GM06990 (cell line): ENCODE data around the gene TBKBP1.
A peak's percentile ranks its signal among the peaks of the same experiment; 100 is the strongest.

Experiments
- DNase-seq: peaks from one replicate; pipeline ENCODE4 v3.0.0-alpha.2; 2011; ENCODE audit not compliant: insufficient read length; ENCODE audit errors: extremely low read depth
- H3K27me3 ChIP-seq: replicated peaks from 2 replicates; pipeline ENCODE4 v1.6.0; 2011; ENCODE audit warnings: low read length; ENCODE audit not compliant: control insufficient read depth, insufficient read depth
- H3K36me3 ChIP-seq: 2 replicates; pipeline ENCODE4 v1.5.1; 2011; ENCODE audit warnings: low read length; ENCODE audit not compliant: control insufficient read depth, insufficient read depth
- H3K4me3 ChIP-seq: replicated peaks from 2 replicates; pipeline ENCODE4 v1.5.1; 2011; ENCODE audit warnings: low read depth, mild to moderate bottlenecking, control low read depth, low read length
- CTCF ChIP-seq: IDR thresholded peaks from 2 replicates; pipeline ENCODE4 v1.5.1; 2011; ENCODE audit warnings: low read length, control low read depth, mild to moderate bottlenecking, inconsistent platforms; ENCODE audit not compliant: insufficient read depth, poor library complexity, severe bottlenecking

The TBKBP1 gene

GRCh38 chr17:47663912-47664623 lies 29.9 kb upstream of the TBKBP1 start:
- H3K4me3 ChIP-seq: no peak overlapping the region
- peaks cover 27% of the 10 kb centered on the region for H3K36me3 ChIP-seq
- no peaks in the 10 kb centered on the region for H3K27me3 ChIP-seq
- peak; percentile 71 for TF ChIP-seq CTCF
- no peak for DNase-seq

GRCh38 chr17:47664624-47664941 lies 29.4 kb upstream of the TBKBP1 start:
- Histone ChIP-seq H3K4me3 (no peak overlapping the region), H3K27me3 (no peaks in the 10 kb centered on the region), H3K36me3 (peaks cover 30% of the 10 kb centered on the region)
- no peak for DNase-seq
- TF ChIP-seq CTCF: no peak

GRCh38 chr17:47665655-47666054 lies 28.3 kb upstream of the TBKBP1 start:
- TF ChIP-seq CTCF: no peak
- H3K27me3 ChIP-seq: no peaks in the 10 kb centered on the region
- no peak for DNase-seq

GRCh38 chr17:47669081-47669480 lies 24.9 kb upstream of the TBKBP1 start:
- no peak overlapping the region for H3K4me3 ChIP-seq
- no peaks in the 10 kb centered on the region for H3K27me3 ChIP-seq
- TF ChIP-seq CTCF: no peak
- DNase-seq: no peak
- peaks cover 40% of the 10 kb centered on the region for H3K36me3 ChIP-seq

More at GRCh38 chr17:47665655-47666054, 28.3 kb upstream of the TBKBP1 start:
- Histone ChIP-seq H3K4me3 (no peak overlapping the region), H3K36me3 (peaks cover 39% of the 10 kb centered on the region)

- DNase-seq: no peak
- Histone ChIP-seq H3K27me3 (no peaks in the 10 kb centered on the region), H3K4me3 (no peak overlapping the region), H3K36me3 (peaks cover 39% of the 10 kb centered on the region)
- TF ChIP-seq CTCF: no peak
Measured at GRCh38 chr17:47670064-47670463, 23.9 kb upstream of the TBKBP1 start.

- Histone ChIP-seq H3K4me3 (no peak overlapping the region), H3K27me3 (no peaks in the 10 kb centered on the region), H3K36me3 (peaks cover 40% of the 10 kb centered on the region)
- TF ChIP-seq CTCF: no peak
- DNase-seq: no peak
Measured at GRCh38 chr17:47674499-47674898, 19.5 kb upstream of the TBKBP1 start.
